ENCODE results near the gene ZFYVE19. TPM values are rescaled to one million over a fixed set of nuclear protein-coding genes. Genes with fewer than 3 reads are reported as not detected.

ZFYVE19 gene
- total and polyA plus RNA-seq, 2 donors (not counting 3 experiments of a cell fraction or from before 2014, with no cell fraction given) = 29.7 to 47.2 TPM

GRCh38 chr15:40856746-40857145 is 49.9 kb downstream of the ZFYVE19 start:
- no peak overlapping the region for H3K4me3 ChIP-seq (replicated peaks in 1 of 3; ENCODE audit: insufficient read depth in 1 of 3, low read depth in 1 of 3, low read length in 3 of 3)
- no peaks in the 10 kb centered on the region for H3K79me2 ChIP-seq (ENCODE audit: control insufficient read depth, insufficient read depth, low read length)
- no peak overlapping the region for H3K9ac ChIP-seq (replicated peaks; ENCODE audit: extremely low read depth, insufficient read depth, low read length)
- no peaks in the 10 kb centered on the region for H3K27me3 ChIP-seq (ENCODE audit: control insufficient read depth in 2 of 2, insufficient read depth in 2 of 2, low read length in 2 of 2)
- FAIRE-seq (no peak), DNase-seq (ENCODE audit: low read depth, low spot score) (no peak)
- H3K36me3 ChIP-seq (ENCODE audit: control insufficient read depth in 2 of 2, extremely low read depth in 1 of 2, insufficient read depth in 2 of 2, low read length in 2 of 2) = no peaks in the 10 kb centered on the region
- no peaks in the 10 kb centered on the region for H3K4me1 ChIP-seq (ENCODE audit: control insufficient read depth, extremely low read depth, insufficient read depth, low read length)
- no peak overlapping the region for H3K27ac ChIP-seq (ENCODE audit: insufficient read depth, low read depth, low read length)
- POLR2A ChIA-PET = no interaction called here
- dilution Hi-C loops (cut with MboI; ENCODE audit: extremely low pct_ligation_motif_present, low sequenced_read_pairs) = no loop called here
- CTCF ChIA-PET = interaction anchor here (1.0 to 7.3 kb wide), 12 partner anchors 10 to 328 kb away, joined by 4 to 251 read pairs (median 32); partner anchors contain the start of genes RHOV, SPINT1 and VPS18
- H3K9me1 ChIP-seq (replicated peaks; ENCODE audit: control insufficient read depth, extremely low read depth, insufficient read depth, low read length) = no peaks in the 10 kb centered on the region
- BruUV-seq (replicated peaks) = no TSS peak
- TF ChIP-seq MYC (IDR thresholded peaks at IDR 0.05; ENCODE audit: low read depth, low read length) = no peak
- H3K9me3 ChIP-seq (replicated peaks; ENCODE audit: control insufficient read depth, insufficient read depth, low read length) = no peaks in the 10 kb centered on the region
- intact Hi-C loops (cut with micrococcal nuclease) = loop anchor here (1.0 to 5.0 kb wide), 3 partner anchors 38 to 329 kb away; partner anchors contain the start of gene VPS18
- no peak overlapping the region for H2AFZ ChIP-seq (ENCODE audit: low read depth, low read length)
- no peaks in the 10 kb centered on the region for H4K20me1 ChIP-seq (replicated peaks; ENCODE audit: control insufficient read depth, extremely low read depth, insufficient read depth, low read length)
- H3K4me2 ChIP-seq (ENCODE audit: insufficient read depth, low read length) = no peak overlapping the region

GRCh38 chr15:40857601-40858341 is 50.9 kb downstream of the ZFYVE19 start:
- Histone ChIP-seq H3K79me2 (ENCODE audit: control insufficient read depth, insufficient read depth, low read length) (no peaks in the 10 kb centered on the region), H2AFZ (ENCODE audit: low read depth, low read length) (peak overlapping the region; percentile 65), H3K9me3 (replicated peaks; ENCODE audit: control insufficient read depth, insufficient read depth, low read length) (no peaks in the 10 kb centered on the region), H3K9me1 (replicated peaks; ENCODE audit: control insufficient read depth, extremely low read depth, insufficient read depth, low read length) (no peaks in the 10 kb centered on the region), H3K9ac (replicated peaks; ENCODE audit: extremely low read depth, insufficient read depth, low read length) (no peak overlapping the region), H3K4me3 (replicated peaks in 1 of 3; ENCODE audit: insufficient read depth in 1 of 3, low read depth in 1 of 3, low read length in 3 of 3) (no peak overlapping the region), H3K36me3 (ENCODE audit: control insufficient read depth in 2 of 2, extremely low read depth in 1 of 2, insufficient read depth in 2 of 2, low read length in 2 of 2) (no peaks in the 10 kb centered on the region), H3K4me1 (ENCODE audit: control insufficient read depth, extremely low read depth, insufficient read depth, low read length) (no peaks in the 10 kb centered on the region), H4K20me1 (replicated peaks; ENCODE audit: control insufficient read depth, extremely low read depth, insufficient read depth, low read length) (no peaks in the 10 kb centered on the region), H3K27ac (ENCODE audit: insufficient read depth, low read depth, low read length) (no peak overlapping the region), H3K27me3 (ENCODE audit: control insufficient read depth in 2 of 2, insufficient read depth in 2 of 2, low read length in 2 of 2) (no peaks in the 10 kb centered on the region), H3K4me2 (ENCODE audit: insufficient read depth, low read length) (no peak overlapping the region)
- DNase-seq (ENCODE audit: low read depth, low spot score) (peak; percentile 67), FAIRE-seq (peak; percentile 93)
- dilution Hi-C loops (cut with MboI; ENCODE audit: extremely low pct_ligation_motif_present, low sequenced_read_pairs) = no loop called here
- peak; percentile 92 to 99 for TF ChIP-seq CTCF (IDR thresholded peaks at IDR 0.05; ENCODE audit: extremely low read depth in 1 of 2, insufficient read depth in 1 of 2, low read depth in 1 of 2, low read length in 2 of 2)
- TF ChIP-seq GATA2 (IDR thresholded peaks at IDR 0.05; ENCODE audit: insufficient read depth, insufficient read length, low read depth, low read length) = no peak
- TF ChIP-seq MAX (IDR thresholded peaks at IDR 0.05; ENCODE audit: insufficient read depth, insufficient read length) = no peak
- no peak for TF ChIP-seq EZH2 (IDR thresholded peaks at IDR 0.05; ENCODE audit: borderline replicate concordance, low read depth, low read length, severe bottlenecking)
- TF ChIP-seq MYC (IDR thresholded peaks at IDR 0.05; ENCODE audit: low read depth, low read length) = no peak
- intact Hi-C loops (cut with micrococcal nuclease) = loop anchor here (1.0 to 5.0 kb wide), 3 partner anchors 37 to 328 kb away; partner anchors contain the start of gene VPS18
- POLR2A ChIA-PET = interaction anchor here (1.1 to 1.9 kb wide), 2 partner anchors 34 to 36 kb away, joined by 4 to 5 read pairs; partner anchors contain the start of gene VPS18
- CTCF ChIA-PET = interaction anchor here (0.6 to 7.3 kb wide), 54 partner anchors 8 to 459 kb away, joined by 3 to 251 read pairs (median 6); partner anchors contain the start of genes C15orf62, CCDC32, CHP1 and DNAJC17
- BruUV-seq (replicated peaks) = no TSS peak

All from endothelial cell of umbilical vein (primary cell).